H1 (cell line): ENCODE data around the gene PAQR7. TPM values are rescaled to one million over a fixed set of nuclear protein-coding genes. Genes with fewer than 3 reads are reported as not detected.
A peak's percentile ranks its signal among the peaks of the same experiment; 100 is the strongest.

ENCODE experiments used
- ASH2L ChIP-seq: fragments of 200-600, 300-600 bp; sonication (generic); IDR thresholded peaks from one replicate; pipeline ENCODE4 v1.7.1; 2017; ENCODE audit warnings: low read length
- BRCA1 ChIP-seq: IDR thresholded peaks from 2 replicates; pipeline ENCODE4 v1.6.1; 2012; ENCODE audit warnings: low read depth, low read length, improper control_type of control experiment
- CHD2 ChIP-seq: IDR thresholded peaks from 2 replicates; pipeline ENCODE4 v1.6.1; 2012; ENCODE audit warnings: low read length, improper control_type of control experiment
- CHD7 ChIP-seq: fragments of 300-600 bp; sonication (generic); IDR thresholded peaks from 2 replicates; pipeline ENCODE4 v1.7.1; 2012; ENCODE audit warnings: low read length, moderate library complexity, mild to moderate bottlenecking, inconsistent platforms; ENCODE audit not compliant: insufficient replicate concordance
- CTBP2 ChIP-seq: IDR thresholded peaks from 2 replicates; pipeline ENCODE4 v1.7.0; 2011; ENCODE audit warnings: borderline replicate concordance, mild to moderate bottlenecking, moderate library complexity, mixed read lengths, low read length; ENCODE audit not compliant: insufficient read depth, insufficient read length
- FOSL1 ChIP-seq: IDR thresholded peaks from 2 replicates; pipeline ENCODE4 v1.6.1; 2011; ENCODE audit warnings: mild to moderate bottlenecking, low read depth, low read length, moderate library complexity; ENCODE audit not compliant: insufficient read depth
- POLR2AphosphoS5 ChIP-seq: IDR thresholded peaks from 2 replicates; pipeline ENCODE4 v1.6.1; 2011; ENCODE audit warnings: low read depth, low read length
- POU5F1 ChIP-seq: IDR thresholded peaks from 2 replicates; pipeline ENCODE4 v1.6.1; 2011; ENCODE audit warnings: low read depth, mild to moderate bottlenecking, low read length, moderate library complexity
- RBBP5 ChIP-seq: IDR thresholded peaks from 2 replicates; pipeline ENCODE4 v1.7.1; 2012; ENCODE audit warnings: low read depth, mild to moderate bottlenecking, inconsistent platforms, low read length, moderate library complexity, borderline replicate concordance
- TAF7 ChIP-seq: optimal IDR thresholded peaks from 2 replicates; pipeline ENCODE3; 2011; ENCODE audit warnings: low read depth, mild to moderate bottlenecking, inconsistent platforms, low read length, moderate library complexity, borderline replicate concordance
- polyA plus RNA-seq, 7 experiments: library from polyadenylated mRNA; depleted of rRNA in 3 of 7; stranded (reverse) in 5 of 7; unstranded in 2 of 7; fragments of >200 nt in 5 of 7; fragments of 200-250 nt in 2 of 7; gene quantifications; 1 replicate in 5 of 7; 2 replicates in 1 of 7; 4 replicates in 1 of 7; pipeline versions ENCODE4 v1.2.1 to v1.2.3, GENCODE V29; 2011 to 2013; ENCODE audit warnings: missing spikeins in 2 of 7, mixed read lengths in 2 of 7
- total RNA-seq: library from RNA; stranded (reverse); fragmentation: NEBNext Ultra II Directional; extraction: Animal tissue kit (Norgen Biotek cat#: 25700); gene quantifications from 2 replicates; pipeline ENCODE4 v1.2.1, GENCODE V29; 2021

Gene PAQR7
- total and polyA plus RNA-seq, 2 of the 8 experiments (the other 6 are each of a cell fraction or from before 2014, with no cell fraction given) = 7.3 to 7.4 TPM

GRCh38 chr1:25858906-25859789 lies 16.4 kb downstream of the PAQR7 start, which contains the start of gene AUNIP (continued):
- TF ChIP-seq CHD7 (no peak), TAF7 (peak; percentile 92), ASH2L (peak; percentile 93), CHD2 (no peak), POU5F1 (no peak), CTBP2 (no peak), FOSL1 (no peak), BRCA1 (no peak), RBBP5 (no peak), POLR2AphosphoS5 (peak; percentile 85)
